Neuronal stem cell (in vitro differentiated cells): Measurements from ENCODE around the gene SNF8.

ENCODE experiments used
- DNase-seq: peaks from one replicate; pipeline ENCODE4 v3.0.0-alpha.2; 2013; ENCODE audit warnings: low spot score
- H2AFZ ChIP-seq: one replicate; pipeline ENCODE4 v1.6.1; 2013; ENCODE audit warnings: mild to moderate bottlenecking, low read length, inconsistent platforms
- H2AK5ac ChIP-seq: 2 replicates; pipeline ENCODE4 v1.6.1; 2013; ENCODE audit warnings: low read depth, mild to moderate bottlenecking, inconsistent platforms, low read length, moderate library complexity, mixed read lengths
- H2BK120ac ChIP-seq: 2 replicates; pipeline ENCODE4 v1.6.1; 2013; ENCODE audit warnings: low read depth, mild to moderate bottlenecking, inconsistent platforms, low read length, moderate library complexity, mixed read lengths
- H2BK12ac ChIP-seq: one replicate; pipeline ENCODE4 v1.6.1; 2013; ENCODE audit warnings: low read length, inconsistent platforms
- H2BK15ac ChIP-seq: 2 replicates; pipeline ENCODE4 v1.6.1; 2013; ENCODE audit warnings: mild to moderate bottlenecking, low read length, inconsistent platforms, mixed read lengths
- H2BK5ac ChIP-seq: one replicate; pipeline ENCODE4 v1.6.1; 2013; ENCODE audit warnings: inconsistent platforms, mild to moderate bottlenecking, low read length, moderate library complexity
- H3K14ac ChIP-seq: one replicate; pipeline ENCODE4 v1.6.1; 2013; ENCODE audit warnings: low read length, inconsistent platforms
- H3K18ac ChIP-seq: 2 replicates; pipeline ENCODE4 v1.6.1; 2013; ENCODE audit warnings: low read length, inconsistent platforms
- H3K23ac ChIP-seq: 2 replicates; pipeline ENCODE4 v1.6.1; 2013; ENCODE audit warnings: low read depth, mild to moderate bottlenecking, mixed read lengths, low read length, inconsistent platforms; ENCODE audit not compliant: poor library complexity
- H3K27ac ChIP-seq: replicated peaks from 3 replicates; pipeline ENCODE4 v1.5.1; 2013; ENCODE audit warnings: low read length, inconsistent platforms
- H3K27me3 ChIP-seq, 3 experiments: 2 replicates each; pipeline ENCODE4 v1.6.1; 2013; ENCODE audit warnings: low read length in 3 of 3, mild to moderate bottlenecking in 2 of 3, inconsistent platforms in 1 of 3, low read depth in 1 of 3, mixed read lengths in 1 of 3, moderate library complexity in 1 of 3; ENCODE audit not compliant: control insufficient read depth in 3 of 3, insufficient read depth in 3 of 3
- H3K36me3 ChIP-seq, 2 donors: replicated peaks in 1 of 2; 2 replicates each; pipeline ENCODE4 v1.6.1; 2013; ENCODE audit warnings: low read length in 2 of 2; ENCODE audit not compliant: control insufficient read depth in 2 of 2, insufficient read depth in 2 of 2
- H3K4ac ChIP-seq: 2 replicates; pipeline ENCODE4 v1.6.1; 2013; ENCODE audit warnings: inconsistent platforms, mild to moderate bottlenecking, low read length, moderate library complexity
- H3K4me1 ChIP-seq, 2 donors: 1 replicate in 1 of 2; 2 replicates in 1 of 2; pipeline ENCODE4 v1.6.1; 2013; ENCODE audit warnings: low read length in 2 of 2, low read depth in 1 of 2; ENCODE audit not compliant: control insufficient read depth in 2 of 2, insufficient read depth in 1 of 2
- H3K4me2 ChIP-seq: one replicate; pipeline ENCODE4 v1.6.1; 2013; ENCODE audit warnings: mild to moderate bottlenecking, low read length, inconsistent platforms; ENCODE audit not compliant: insufficient read depth, poor library complexity, severe bottlenecking
- H3K4me3 ChIP-seq, 2 donors: 2 replicates each; pipeline ENCODE4 v1.5.1; 2013; ENCODE audit warnings: low read length in 2 of 2, mild to moderate bottlenecking in 2 of 2, inconsistent platforms in 1 of 2, moderate library complexity in 1 of 2
- H3K79me1 ChIP-seq: one replicate; pipeline ENCODE4 v1.6.1; 2013; ENCODE audit warnings: low read depth, mild to moderate bottlenecking, inconsistent platforms, low read length, moderate library complexity
- H3K9ac ChIP-seq: one replicate; pipeline ENCODE4 v1.6.1; 2013; ENCODE audit warnings: mild to moderate bottlenecking, low read depth, low read length, inconsistent platforms; ENCODE audit not compliant: poor library complexity
- H3K9me3 ChIP-seq, 2 donors: replicated peaks in 1 of 2; 2 replicates each; pipeline versions ENCODE3 to v1.6.1; 2013; ENCODE audit warnings: low read length in 2 of 2, mild to moderate bottlenecking in 2 of 2, inconsistent platforms in 1 of 2, low read depth in 1 of 2, mixed read lengths in 1 of 2, moderate library complexity in 1 of 2; ENCODE audit not compliant: control insufficient read depth in 2 of 2, insufficient read depth in 1 of 2
- H4K8ac ChIP-seq: one replicate; pipeline ENCODE4 v1.6.1; 2013; ENCODE audit warnings: low read depth, mild to moderate bottlenecking, inconsistent platforms, low read length, moderate library complexity
- H4K91ac ChIP-seq: one replicate; pipeline ENCODE4 v1.6.1; 2013; ENCODE audit warnings: low read length, low read depth, mild to moderate bottlenecking, inconsistent platforms; ENCODE audit not compliant: poor library complexity
- WGBS, 2 donors: extraction: QIAGEN DNeasy Blood & Tissue Kit; methylation state at CpG; one replicate each; pipeline ENCODE4 v1.1.7; 2013; ENCODE audit warnings: missing lambda C conversion rate in 2 of 2, mixed read lengths in 1 of 2; ENCODE audit not compliant: insufficient read length in 2 of 2, insufficient replicate concordance in 1 of 2; ENCODE audit errors: extremely low coverage in 2 of 2; 5-methylcytosine and 5-hydroxymethylcytosine counted together

Gene SNF8

GRCh38 chr17:48925251-48925990, 19.2 kb downstream of the SNF8 start:
- H3K9me3 ChIP-seq, result no peaks in the 10 kb centered on the region
- H3K18ac ChIP-seq, result no peak overlapping the region
- H3K4me3 ChIP-seq, result no peak overlapping the region
- H2BK15ac ChIP-seq, result no peak overlapping the region
- H3K14ac ChIP-seq, result no peak overlapping the region
- no peak overlapping the region for H3K9ac ChIP-seq
- H4K91ac ChIP-seq, result no peak overlapping the region
- peaks cover 58 to 99% of the 10 kb centered on the region in 2 donors for H3K36me3 ChIP-seq
- H3K4ac ChIP-seq, result no peak overlapping the region
- H3K4me2 ChIP-seq, result no peak overlapping the region
- H2AK5ac ChIP-seq, result no peak overlapping the region
- H3K79me1 ChIP-seq, result no peaks in the 10 kb centered on the region
- H4K8ac ChIP-seq, result no peak overlapping the region
- no peak overlapping the region for H3K23ac ChIP-seq
- WGBS, 2 donors, result no CpG with 5 or more reads among the region's 4 CpGs
- no peaks in the 10 kb centered on the region for H3K4me1 ChIP-seq
- no peak for DNase-seq
- H3K27me3 ChIP-seq, result no peaks in the 10 kb centered on the region
- H2BK5ac ChIP-seq, result no peak overlapping the region
- H3K27ac ChIP-seq, result no peak overlapping the region
- no peak overlapping the region for H2AFZ ChIP-seq
- H2BK12ac ChIP-seq, result no peak overlapping the region
- no peak overlapping the region for H2BK120ac ChIP-seq

GRCh38 chr17:48915459-48916282, 29.0 kb downstream of the SNF8 start:
- Histone ChIP-seq H3K9me3 (no peaks in the 10 kb centered on the region), H3K23ac (no peak overlapping the region), H2BK15ac (no peak overlapping the region), H3K27me3 (no peaks in the 10 kb centered on the region), H2AK5ac (no peak overlapping the region), H3K14ac (no peak overlapping the region), H3K27ac (no peak overlapping the region), H3K4me2 (no peak overlapping the region), H2AFZ (no peak overlapping the region), H4K91ac (no peak overlapping the region), H3K4me3 (no peak overlapping the region), H3K79me1 (peaks cover 2% of the 10 kb centered on the region), H3K36me3 (peaks cover 28 to 98% of the 10 kb centered on the region in 2 donors), H3K18ac (no peak overlapping the region), H2BK120ac (no peak overlapping the region), H3K9ac (no peak overlapping the region), H3K4ac (no peak overlapping the region), H4K8ac (no peak overlapping the region), H2BK12ac (no peak overlapping the region), H3K4me1 (peaks cover 0 to 1% of the 10 kb centered on the region in 2 donors), H2BK5ac (no peak overlapping the region)
- WGBS, 2 donors, result no CpG with 5 or more reads among the region's 5 CpGs
- no peak for DNase-seq

GRCh38 chr17:48912476-48912875, 32.2 kb downstream of the SNF8 start:
- Histone ChIP-seq H3K18ac (no peak overlapping the region), H2AFZ (no peak overlapping the region), H2BK12ac (no peak overlapping the region), H3K14ac (no peak overlapping the region), H3K79me1 (peaks cover 6% of the 10 kb centered on the region), H3K9ac (no peak overlapping the region), H3K4me1 (peaks cover 9% of the 10 kb centered on the region in 2 donors), H3K27me3 (no peaks in the 10 kb centered on the region), H4K8ac (no peak overlapping the region), H3K4me3 (no peak overlapping the region), H4K91ac (no peak overlapping the region), H3K36me3 (peaks cover 18 to 78% of the 10 kb centered on the region in 2 donors), H3K9me3 (no peaks in the 10 kb centered on the region), H2BK5ac (no peak overlapping the region), H3K4ac (no peak overlapping the region), H3K4me2 (no peak overlapping the region), H3K27ac (no peak overlapping the region), H2BK120ac (no peak overlapping the region), H2AK5ac (no peak overlapping the region), H3K23ac (no peak overlapping the region), H2BK15ac (no peak overlapping the region)
- no CpG with 5 or more reads among the region's 2 CpGs for WGBS, 2 donors
- DNase-seq, result no peak

GRCh38 chr17:48910370-48910769, 34.3 kb downstream of the SNF8 start:
- Histone ChIP-seq H2AK5ac (no peak overlapping the region), H3K36me3 (peaks cover 10 to 57% of the 10 kb centered on the region in 2 donors), H4K91ac (no peak overlapping the region), H3K4me3 (no peak overlapping the region), H3K14ac (no peak overlapping the region), H2BK120ac (no peak overlapping the region), H2BK5ac (no peak overlapping the region), H3K9ac (no peak overlapping the region), H3K23ac (no peak overlapping the region), H2AFZ (no peak overlapping the region), H3K4ac (no peak overlapping the region), H2BK15ac (no peak overlapping the region), H3K9me3 (no peaks in the 10 kb centered on the region), H3K79me1 (peaks cover 4% of the 10 kb centered on the region), H3K4me1 (peaks cover 9% of the 10 kb centered on the region in 2 donors), H4K8ac (no peak overlapping the region), H3K18ac (no peak overlapping the region), H2BK12ac (no peak overlapping the region), H3K27me3 (no peaks in the 10 kb centered on the region), H3K27ac (no peak overlapping the region), H3K4me2 (no peak overlapping the region)
- WGBS, 2 donors, result no CpG with 5 or more reads among the region's 2 CpGs
- no peak for DNase-seq
